HAP-1 (cell line): ENCODE data around the gene SEPHS2.

Experiments
- DNase-seq, 2 experiments: peaks; one replicate each; pipeline ENCODE4 v3.0.0-alpha.2; 2016 to 2020; ENCODE audit warnings: low spot score in 2 of 2
- H3K27me3 ChIP-seq: fragments of 250-450 bp; sonication (Bioruptor Pico); 2 replicates; pipeline ENCODE4 v1.5.1; 2020; ENCODE audit warnings: low read depth, mild to moderate bottlenecking, moderate library complexity
- H3K36me3 ChIP-seq: fragments of 250-450 bp; sonication (Bioruptor Pico); replicated peaks from 2 replicates; pipeline ENCODE4 v1.5.1; 2020; ENCODE audit warnings: mild to moderate bottlenecking
- H3K4me1 ChIP-seq: fragments of 250-450 bp; sonication (Bioruptor Pico); 2 replicates; pipeline ENCODE4 v1.5.1; 2020; ENCODE audit warnings: mild to moderate bottlenecking
- H3K4me3 ChIP-seq: fragments of 250-450 bp; sonication (Bioruptor Pico); 2 replicates; pipeline ENCODE4 v1.5.1; 2020; ENCODE audit warnings: mild to moderate bottlenecking, moderate library complexity
- H3K9me3 ChIP-seq: fragments of 250-450 bp; sonication (Bioruptor Pico); 2 replicates; pipeline ENCODE4 v1.5.1; 2020; ENCODE audit warnings: mild to moderate bottlenecking, moderate library complexity
- in situ Hi-C: fragments of 300-500 bp; cut with MboI; formaldehyde crosslinking; loops from 3 replicates; pipeline ENCODE4 v1.14.3; 2020; ENCODE audit warnings: low sequenced_read_pairs, inconsistent platforms, mixed read lengths

SEPHS2 gene

DNA sequence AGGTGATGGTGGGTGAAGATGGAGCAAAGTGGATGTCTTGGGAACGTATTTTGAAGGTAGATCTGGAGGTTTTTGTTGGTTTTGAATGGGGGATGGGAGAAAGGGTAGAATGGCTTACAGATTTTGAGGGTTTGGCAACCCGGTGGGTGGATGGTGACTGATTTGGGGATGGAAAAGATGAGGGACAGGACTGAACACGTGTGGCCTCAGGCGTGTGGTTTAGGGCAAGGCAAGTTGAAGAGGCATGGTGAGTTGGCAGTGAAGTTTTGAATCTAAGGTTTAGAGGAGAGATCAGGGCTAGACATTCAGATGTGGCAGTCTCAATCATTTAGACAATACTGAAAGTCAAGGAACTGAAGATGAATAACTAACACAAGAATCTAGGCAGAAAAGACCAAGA lies 10.8 kb downstream of the SEPHS2 start:
- DNase-seq, result no peak
- no peaks in the 10 kb centered on the region for H3K27me3 ChIP-seq
- peaks cover 5% of the 10 kb centered on the region for H3K4me1 ChIP-seq
- H3K9me3 ChIP-seq, result no peaks in the 10 kb centered on the region
- in situ Hi-C loops, result loop anchor here (10.0 kb wide), 4 partner anchors 50 to 260 kb away; partner anchors contain the start of genes SRCAP, ZNF688 and ZNF768
- no peak overlapping the region for H3K4me3 ChIP-seq
- no peaks in the 10 kb centered on the region for H3K36me3 ChIP-seq

DNA sequence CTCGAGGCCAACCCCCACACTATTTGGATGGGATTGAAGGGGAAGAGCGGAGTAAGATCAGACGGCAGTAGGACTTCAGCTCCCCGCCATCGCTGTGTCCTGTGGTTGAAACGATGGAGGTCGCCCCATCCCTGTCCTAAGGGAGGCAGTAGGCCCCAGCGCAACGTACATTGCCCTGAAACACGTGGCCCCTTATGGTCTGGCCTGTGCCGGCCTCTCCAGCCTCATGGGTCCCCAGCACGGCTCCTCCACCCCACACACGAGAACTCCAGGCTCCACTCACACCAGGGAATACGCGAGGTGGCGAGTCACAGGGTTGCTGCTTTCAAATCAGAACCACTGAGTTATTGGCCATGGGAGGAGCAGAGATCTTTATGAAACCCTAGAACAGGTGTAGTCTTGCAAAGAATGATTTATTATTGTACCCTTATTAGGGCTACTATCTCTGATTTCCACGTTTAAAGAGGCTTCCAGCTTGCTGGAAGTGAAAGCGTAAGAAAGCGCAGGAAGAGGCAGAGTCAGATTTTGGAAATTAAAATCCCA lies 15.2 kb downstream of the SEPHS2 start:
- Histone ChIP-seq H3K27me3 (no peaks in the 10 kb centered on the region), H3K4me1 (peaks cover 5% of the 10 kb centered on the region), H3K4me3 (peak overlapping the region; percentile 77; the same call in 1 of the 2 replicates), H3K36me3 (peaks cover 21% of the 10 kb centered on the region), H3K9me3 (no peaks in the 10 kb centered on the region)
- no peak for DNase-seq
- in situ Hi-C loops, result loop anchor here (10.0 kb wide), 4 partner anchors 54 to 264 kb away; partner anchors contain the start of genes SRCAP, ZNF688 and ZNF768

DNA sequence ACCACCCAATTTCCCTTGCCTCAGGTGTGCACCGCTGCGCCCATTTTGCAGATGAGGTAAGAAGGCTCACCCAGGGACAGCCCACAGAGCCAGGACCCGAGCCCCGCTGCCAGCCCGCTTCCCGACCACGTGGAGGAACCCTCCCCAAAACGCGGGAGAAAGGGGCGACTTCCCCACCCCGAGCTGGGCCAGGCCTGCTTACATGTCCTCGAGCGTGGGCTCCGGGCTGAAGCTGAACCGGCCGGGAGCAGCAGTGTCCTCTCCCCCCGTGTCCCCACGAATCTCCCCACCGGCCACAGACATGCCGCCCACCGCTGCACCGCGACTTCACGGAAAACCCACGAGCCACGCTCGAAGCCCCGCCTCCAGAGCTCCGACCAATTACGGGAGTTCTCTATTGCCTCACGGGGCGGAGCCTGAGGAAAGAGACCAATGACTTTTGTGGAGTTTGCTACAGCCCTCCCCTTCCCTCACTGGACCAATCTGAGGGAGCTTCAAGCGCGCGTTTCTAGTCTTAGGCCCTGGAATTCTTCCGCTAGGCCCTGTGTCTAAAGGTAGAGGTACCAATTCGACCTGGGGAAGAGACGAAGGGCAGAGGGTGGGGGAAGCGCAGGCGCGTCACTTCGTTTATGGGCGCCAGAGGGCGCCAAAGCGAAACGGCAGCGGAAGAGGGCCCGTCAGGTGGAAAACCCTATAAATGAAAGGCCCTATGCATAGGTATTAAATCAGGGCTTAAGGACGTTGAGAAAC lies 15.8 kb downstream of the SEPHS2 start, which contains the start of gene DCTPP1:
Gene DCTPP1, minus strand, starts transcription at position 353 of the 750 bp plus-strand sequence. Its CDS starts 50 bp downstream, at position 303.
- H3K9me3 ChIP-seq, result no peaks in the 10 kb centered on the region
- H3K4me3 ChIP-seq, result peak within 1 kb of the TSS; percentile 77
- in situ Hi-C loops, result loop anchor here (10.0 kb wide), 4 partner anchors 55 to 265 kb away; partner anchors contain the start of genes SRCAP, ZNF688 and ZNF768
- H3K36me3 ChIP-seq, result peaks cover 27% of the 10 kb centered on the region
- no peaks in the 10 kb centered on the region for H3K27me3 ChIP-seq
- peaks cover 5% of the 10 kb centered on the region for H3K4me1 ChIP-seq
- peak; percentile 99 to 100 for DNase-seq

DNA sequence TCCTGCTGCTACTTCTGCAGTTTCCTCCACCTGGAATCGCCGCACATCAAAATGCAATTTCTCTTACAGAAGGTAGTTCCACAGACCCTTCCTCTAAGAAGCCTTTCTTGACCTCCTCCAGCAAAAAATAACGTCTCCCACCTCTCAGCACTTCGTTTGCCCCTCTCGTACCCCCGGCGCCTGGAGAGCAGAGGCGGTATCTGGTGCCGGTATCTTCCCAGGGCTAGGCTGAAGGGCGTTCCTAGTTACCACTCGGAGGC lies 16.3 kb downstream of the SEPHS2 start:
- Histone ChIP-seq H3K27me3 (no peaks in the 10 kb centered on the region), H3K4me1 (peaks cover 5% of the 10 kb centered on the region), H3K36me3 (peaks cover 32% of the 10 kb centered on the region), H3K4me3 (peak overlapping the region; percentile 77), H3K9me3 (no peaks in the 10 kb centered on the region)
- in situ Hi-C loops, result no loop called here
- no peak for DNase-seq

DNA sequence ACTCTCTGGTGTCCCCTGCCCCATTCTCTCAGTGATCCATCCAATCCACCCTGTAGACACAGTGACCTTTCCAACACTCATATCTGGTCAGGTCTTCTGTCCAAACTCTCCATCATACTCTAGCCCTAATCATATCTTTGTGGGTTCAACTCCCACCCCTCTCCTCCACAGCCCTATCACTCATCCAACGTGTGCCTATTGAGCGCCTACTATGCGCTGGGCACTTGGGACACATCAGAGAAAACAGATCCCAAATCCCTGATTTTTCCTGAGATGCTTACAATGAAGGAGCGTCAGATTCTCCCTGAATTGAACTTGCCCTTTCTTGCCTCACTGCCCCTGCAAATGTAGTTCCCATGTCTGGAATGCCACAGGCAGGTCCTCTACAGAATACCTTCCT lies 17.6 kb downstream of the SEPHS2 start:
- Histone ChIP-seq H3K9me3 (no peaks in the 10 kb centered on the region), H3K4me1 (peaks cover 5% of the 10 kb centered on the region), H3K4me3 (no peak overlapping the region), H3K36me3 (peaks cover 45% of the 10 kb centered on the region), H3K27me3 (no peaks in the 10 kb centered on the region)
- DNase-seq, result no peak
- in situ Hi-C loops, result no loop called here

DNA sequence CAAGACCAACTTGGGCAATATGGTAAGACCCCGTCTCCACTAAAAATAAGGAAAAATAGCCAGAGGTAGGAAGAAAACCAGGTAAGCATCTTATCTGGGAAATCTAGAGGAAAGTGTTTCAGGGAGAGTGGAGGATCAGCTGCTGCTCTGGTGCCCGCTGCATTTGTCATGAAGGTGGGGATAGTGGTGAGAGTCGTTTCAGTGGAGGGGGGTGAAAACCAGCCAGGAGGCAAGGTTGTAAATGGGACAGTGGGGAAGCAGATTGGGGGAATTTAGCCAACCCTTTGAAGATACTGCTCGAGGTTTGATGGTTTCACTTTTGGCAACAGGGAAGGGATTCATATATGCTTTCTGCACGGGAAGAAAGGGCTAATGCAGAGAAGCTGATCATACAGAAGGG lies 24.7 kb downstream of the SEPHS2 start:
- no peaks in the 10 kb centered on the region for H3K27me3 ChIP-seq
- in situ Hi-C loops, result no loop called here
- no peaks in the 10 kb centered on the region for H3K9me3 ChIP-seq
- H3K4me1 ChIP-seq, result peaks cover 13% of the 10 kb centered on the region
- DNase-seq, result no peak
- H3K36me3 ChIP-seq, result peaks cover 64% of the 10 kb centered on the region
- no peak overlapping the region for H3K4me3 ChIP-seq

DNA sequence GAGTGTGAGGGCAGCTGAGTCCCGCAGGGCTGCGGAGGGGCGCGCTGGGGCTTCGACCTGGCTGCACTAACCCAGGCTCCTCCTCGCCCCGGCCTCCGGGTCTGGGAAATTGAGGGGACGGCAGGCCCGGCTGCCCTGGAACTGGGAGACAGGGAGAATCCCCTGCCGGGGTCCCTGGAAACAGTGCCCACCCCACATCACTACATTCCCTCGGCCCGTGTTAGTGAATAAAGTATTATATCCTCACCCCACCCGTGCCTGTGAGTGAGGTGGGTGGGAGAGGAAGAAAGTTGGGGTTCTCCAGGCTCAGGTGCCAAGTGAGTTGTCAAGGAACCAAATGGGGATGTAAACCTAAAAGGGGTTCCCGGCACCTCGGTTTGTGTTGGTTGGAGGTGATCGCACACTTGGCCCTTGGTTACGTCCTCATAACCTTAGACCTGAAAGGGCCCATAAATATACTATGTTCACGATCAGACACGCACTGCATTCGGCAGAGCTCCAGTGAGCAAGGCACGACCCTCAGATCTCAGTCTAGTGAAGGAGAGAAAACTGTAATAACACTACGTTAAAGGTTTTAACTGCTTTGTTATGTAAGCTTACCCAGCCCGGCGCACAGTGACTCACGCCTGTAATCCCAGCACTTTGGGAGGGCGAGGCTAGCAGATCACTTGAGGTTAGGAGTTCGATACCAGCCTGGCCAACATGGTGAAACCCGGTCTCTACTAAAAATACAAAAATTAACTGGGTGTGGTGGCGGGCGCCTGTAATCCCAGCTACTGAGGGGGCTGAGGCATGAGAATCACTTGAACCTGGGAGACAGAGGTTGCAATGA lies 27.1 kb downstream of the SEPHS2 start:
- peaks cover 47% of the 10 kb centered on the region for H3K36me3 ChIP-seq

DNA sequence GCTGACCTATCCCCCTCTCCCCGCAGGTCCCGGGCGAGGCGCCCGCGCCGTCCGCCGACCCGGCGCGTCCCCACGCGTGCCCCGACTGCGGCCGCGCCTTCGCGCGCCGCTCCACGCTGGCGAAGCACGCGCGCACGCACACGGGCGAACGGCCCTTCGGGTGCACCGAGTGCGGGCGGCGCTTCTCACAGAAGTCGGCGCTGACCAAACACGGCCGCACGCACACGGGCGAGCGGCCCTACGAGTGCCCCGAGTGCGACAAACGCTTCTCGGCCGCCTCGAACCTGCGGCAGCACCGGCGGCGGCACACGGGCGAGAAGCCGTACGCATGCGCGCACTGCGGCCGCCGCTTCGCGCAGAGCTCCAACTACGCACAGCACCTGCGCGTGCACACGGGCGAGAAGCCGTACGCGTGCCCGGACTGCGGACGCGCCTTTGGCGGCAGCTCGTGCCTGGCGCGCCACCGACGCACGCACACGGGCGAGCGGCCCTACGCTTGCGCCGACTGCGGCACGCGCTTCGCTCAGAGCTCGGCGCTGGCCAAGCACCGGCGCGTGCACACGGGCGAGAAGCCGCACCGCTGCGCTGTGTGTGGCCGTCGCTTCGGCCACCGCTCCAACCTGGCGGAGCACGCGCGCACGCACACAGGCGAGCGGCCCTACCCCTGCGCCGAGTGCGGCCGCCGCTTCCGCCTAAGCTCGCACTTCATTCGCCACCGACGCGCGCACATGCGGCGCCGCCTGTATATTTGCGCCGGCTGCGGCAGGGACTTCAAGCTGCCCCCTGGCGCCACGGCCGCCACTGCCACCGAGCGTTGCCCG lies 27.9 kb downstream of the SEPHS2 start:
- Histone ChIP-seq H3K9me3 (no peaks in the 10 kb centered on the region), H3K36me3 (peaks cover 47% of the 10 kb centered on the region), H3K27me3 (no peaks in the 10 kb centered on the region), H3K4me3 (peak overlapping the region; percentile 38), H3K4me1 (peaks cover 13% of the 10 kb centered on the region)
- in situ Hi-C loops, result no loop called here
- peak; percentile 90 to 91 for DNase-seq

More for the DNA sequence above, 27.1 kb downstream of the SEPHS2 start:
- DNase-seq, result peak in 1 of 2 experiments; percentile 56
- peak overlapping the region; percentile 38 for H3K4me3 ChIP-seq
- peaks cover 13% of the 10 kb centered on the region for H3K4me1 ChIP-seq
- no peaks in the 10 kb centered on the region for H3K27me3 ChIP-seq
- in situ Hi-C loops, result no loop called here
- no peaks in the 10 kb centered on the region for H3K9me3 ChIP-seq

DNA sequence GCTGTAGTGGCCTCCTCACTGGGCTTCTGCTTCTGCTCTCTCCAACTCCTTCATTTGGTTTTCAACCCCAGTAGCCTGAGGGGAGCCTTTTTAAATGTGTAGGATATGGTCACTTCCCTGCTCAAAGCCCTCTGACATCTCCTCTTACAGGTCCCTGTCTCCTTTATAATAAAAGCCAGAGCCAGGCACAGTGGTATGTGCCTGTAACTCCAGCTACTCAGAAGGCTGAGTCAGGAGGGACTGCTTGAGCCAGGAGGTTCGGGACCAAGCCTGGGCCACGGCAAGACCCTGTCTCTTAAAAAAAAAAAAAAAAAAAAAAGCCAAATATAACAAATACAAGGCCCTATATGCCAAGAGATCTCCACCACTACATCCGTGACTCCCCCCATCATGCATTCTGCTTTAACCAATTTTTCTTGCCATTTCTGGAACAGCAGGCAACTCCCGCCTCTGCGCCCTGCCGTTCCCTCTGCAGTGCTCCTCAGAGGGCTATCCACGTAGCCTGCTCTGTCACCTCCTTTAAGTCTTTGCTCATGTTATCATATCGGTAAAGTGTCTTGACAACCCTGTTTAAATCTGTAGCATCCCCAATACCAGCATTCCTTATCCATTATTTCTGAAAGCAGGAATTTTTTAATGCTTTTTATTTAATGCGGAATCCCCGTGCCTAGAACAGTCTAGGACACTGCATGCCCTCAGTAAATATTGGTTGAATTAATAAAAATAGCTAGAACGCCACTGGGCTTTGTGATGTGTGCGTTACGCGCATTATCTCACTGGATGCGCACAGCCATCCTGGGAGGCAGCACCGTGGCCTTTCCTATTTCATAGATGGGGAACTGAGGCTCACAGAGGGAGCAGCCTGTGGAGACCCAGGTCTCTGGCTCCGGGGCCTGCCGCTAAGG lies 28.8 kb downstream of the SEPHS2 start:
- in situ Hi-C loops, result no loop called here
- Histone ChIP-seq H3K27me3 (no peaks in the 10 kb centered on the region), H3K9me3 (no peaks in the 10 kb centered on the region), H3K4me1 (peaks cover 13% of the 10 kb centered on the region), H3K36me3 (peaks cover 43% of the 10 kb centered on the region), H3K4me3 (peak overlapping the region; percentile 38)
- DNase-seq, result peak in 1 of 2 experiments; percentile 30

DNA sequence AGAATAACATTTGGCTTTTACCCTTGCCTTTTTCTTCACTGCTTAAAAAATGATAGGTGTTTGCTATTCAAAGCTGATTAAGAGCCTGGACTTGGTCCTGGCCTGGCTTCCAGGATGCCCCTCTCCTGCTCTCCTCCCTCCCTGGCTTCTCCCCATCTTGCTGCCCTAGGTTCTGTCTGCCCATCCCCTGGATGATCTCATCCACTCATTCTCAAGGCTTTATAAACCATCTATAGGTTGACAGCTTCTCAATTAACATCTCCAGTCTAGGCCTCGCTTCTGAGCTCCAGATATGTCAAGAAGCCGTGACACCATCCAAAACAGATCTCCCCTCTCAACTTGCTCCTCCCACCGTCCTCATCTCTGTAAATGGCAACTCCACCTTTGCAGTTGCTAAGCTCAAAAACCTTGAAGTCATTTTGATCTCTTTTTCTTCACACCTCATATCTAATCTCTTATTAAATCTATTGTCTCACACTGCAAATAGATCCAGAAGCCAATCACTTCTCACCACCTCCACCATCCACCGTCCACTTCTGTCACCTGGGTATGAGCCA lies 29.5 kb downstream of the SEPHS2 start:
- Histone ChIP-seq H3K4me3 (no peak overlapping the region), H3K27me3 (no peaks in the 10 kb centered on the region), H3K36me3 (peaks cover 45% of the 10 kb centered on the region), H3K9me3 (no peaks in the 10 kb centered on the region), H3K4me1 (peaks cover 13% of the 10 kb centered on the region)
- in situ Hi-C loops, result no loop called here
- DNase-seq, result no peak

DNA sequence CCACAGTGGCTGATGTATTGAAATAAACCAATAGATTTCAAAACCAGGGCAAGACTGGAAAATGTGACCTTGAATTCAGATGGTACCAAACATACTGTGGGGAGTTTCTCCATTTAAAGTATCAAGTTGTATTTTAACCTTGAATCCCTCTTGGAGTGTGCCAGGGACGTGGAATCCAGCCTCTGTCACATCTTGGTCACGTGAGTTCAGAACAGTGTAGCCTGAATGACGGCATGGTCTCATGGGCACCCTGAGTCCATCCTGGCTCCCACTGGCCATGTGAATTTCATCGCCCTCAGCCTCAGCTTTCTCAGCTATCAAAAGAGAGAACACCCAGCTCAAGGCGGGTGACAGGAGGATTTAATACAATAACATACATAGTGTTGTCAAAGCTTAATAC lies 31.5 kb downstream of the SEPHS2 start:
- Histone ChIP-seq H3K27me3 (no peaks in the 10 kb centered on the region), H3K36me3 (peaks cover 49% of the 10 kb centered on the region), H3K9me3 (no peaks in the 10 kb centered on the region), H3K4me3 (no peak overlapping the region), H3K4me1 (peaks cover 15% of the 10 kb centered on the region)
- in situ Hi-C loops, result no loop called here
- DNase-seq, result no peak

DNA sequence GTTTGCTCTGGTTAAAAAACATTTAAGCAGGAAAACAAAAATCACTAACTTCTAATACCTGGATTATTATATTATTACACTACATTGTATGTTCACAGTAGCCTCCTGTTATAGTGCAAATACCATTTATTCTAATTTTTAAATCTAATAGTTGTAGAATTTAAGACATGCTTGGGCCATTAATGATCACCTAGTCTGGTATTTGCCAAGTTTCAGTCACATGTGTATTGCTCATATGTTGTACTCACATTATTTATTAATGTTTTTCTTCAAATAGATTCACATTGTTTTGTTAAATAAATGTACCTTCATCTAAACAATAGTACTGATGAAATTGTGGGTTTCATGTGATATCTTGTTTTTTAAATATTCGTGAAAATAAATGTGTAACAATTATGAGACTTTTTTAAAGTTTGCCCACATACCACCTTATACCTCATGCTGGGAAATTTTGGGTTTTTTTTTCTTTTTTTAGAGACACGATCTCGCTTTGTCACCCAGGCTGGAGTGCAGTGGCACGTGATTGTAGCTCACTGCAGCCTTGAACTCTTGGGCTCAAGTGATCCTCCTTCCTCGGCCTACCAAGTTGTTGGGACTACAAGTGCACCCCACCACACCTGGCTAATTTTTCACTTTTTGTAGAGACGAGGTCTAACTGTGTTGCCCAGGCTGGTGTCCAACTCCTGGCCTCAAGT lies 32.4 kb downstream of the SEPHS2 start:
- no peaks in the 10 kb centered on the region for H3K27me3 ChIP-seq
- no peak for DNase-seq
- no peak overlapping the region for H3K4me3 ChIP-seq
- H3K36me3 ChIP-seq, result peaks cover 47% of the 10 kb centered on the region
- in situ Hi-C loops, result no loop called here
- H3K9me3 ChIP-seq, result no peaks in the 10 kb centered on the region
- peaks cover 16% of the 10 kb centered on the region for H3K4me1 ChIP-seq
